PFSK-1 (cell line): ENCODE data around the gene SETD1B.

ENCODE experiments used
- FOXP2 ChIP-seq: optimal IDR thresholded peaks from 2 replicates; pipeline ENCODE3; 2011; ENCODE audit warnings: borderline replicate concordance, control low read depth, inconsistent platforms; ENCODE audit not compliant: insufficient read depth; ENCODE audit errors: extremely low read length, extremely low read depth
- POLR2AphosphoS5 ChIP-seq: IDR thresholded peaks from 2 replicates; pipeline ENCODE4 v1.6.1; 2012; ENCODE audit warnings: low read depth, mild to moderate bottlenecking, control low read depth, low read length, moderate library complexity
- REST ChIP-seq, 2 experiments: IDR thresholded peaks; 2 replicates each; pipeline versions ENCODE4 v1.6.1 to v1.8.0; 2011 to 2012; ENCODE audit warnings: low read depth in 2 of 2, low read length in 2 of 2, control low read depth in 1 of 2, inconsistent platforms in 1 of 2, mild to moderate bottlenecking in 1 of 2, moderate library complexity in 1 of 2; ENCODE audit not compliant: insufficient read depth in 1 of 2
- SIN3A ChIP-seq: IDR thresholded peaks from 2 replicates; pipeline ENCODE4 v1.6.1; 2012; ENCODE audit warnings: mild to moderate bottlenecking, low read length, moderate library complexity, borderline replicate concordance; ENCODE audit not compliant: insufficient read depth
- TAF1 ChIP-seq: IDR thresholded peaks from 2 replicates; pipeline ENCODE4 v1.6.1; 2012; ENCODE audit warnings: low read length, control low read depth, borderline replicate concordance; ENCODE audit not compliant: insufficient read depth

SETD1B gene

GRCh38 chr12:121857322-121858246, 53.8 kb downstream of the SETD1B start:
- TF ChIP-seq POLR2AphosphoS5 (no peak), SIN3A (no peak), TAF1 (no peak), REST (IDR thresholded peaks at IDR 0.05; ENCODE audit: insufficient read depth in 1 of 2, low read depth in 2 of 2, low read length in 2 of 2) (no peak), FOXP2 (no peak)

- no peak for TF ChIP-seq SIN3A
- no peak for TF ChIP-seq FOXP2
- no peak for TF ChIP-seq REST (IDR thresholded peaks at IDR 0.05; ENCODE audit: insufficient read depth in 1 of 2, low read depth in 2 of 2, low read length in 2 of 2)
- TF ChIP-seq POLR2AphosphoS5 = no peak
- no peak for TF ChIP-seq TAF1
Observed at GRCh38 chr12:121858318-121858661, 54.5 kb downstream of the SETD1B start.

GRCh38 chr12:121858662-121859572, 55.1 kb downstream of the SETD1B start, which contains the start of gene HPD:
TSS of gene HPD (minus strand) at chr12:121858859. CDS start at chr12:121858823, 36 bp downstream.
- TF ChIP-seq POLR2AphosphoS5 = no peak

GRCh38 chr12:121860257-121860656, 56.4 kb downstream of the SETD1B start:
- no peak for TF ChIP-seq FOXP2
- no peak for TF ChIP-seq SIN3A
- TF ChIP-seq TAF1 = no peak
- TF ChIP-seq POLR2AphosphoS5 = no peak
- TF ChIP-seq REST (IDR thresholded peaks at IDR 0.05; ENCODE audit: insufficient read depth in 1 of 2, low read depth in 2 of 2, low read length in 2 of 2) = no peak

GRCh38 chr12:121861636-121862254, 57.9 kb downstream of the SETD1B start:
- TF ChIP-seq FOXP2 = no peak
- no peak for TF ChIP-seq SIN3A
